Suprapubic skin (tissue), 4 donors: ENCODE data around the gene HSD11B1L. TPM values are rescaled to one million over a fixed set of nuclear protein-coding genes. Genes with fewer than 3 reads are reported as not detected.

Experiments used
- DNase-seq, 2 donors: peaks; one replicate each; pipeline ENCODE4 v3.0.0-alpha.2; 2019; ENCODE audit warnings: low spot score in 2 of 2
- H3K27ac ChIP-seq: fragments of 200-600 bp; sonication (generic); one replicate; pipeline ENCODE4 v1.5.1; 2019
- H3K27me3 ChIP-seq: fragments of 200-600 bp; sonication (generic); one replicate; pipeline ENCODE4 v1.5.1; 2019
- H3K36me3 ChIP-seq: fragments of 200-600 bp; sonication (generic); one replicate; pipeline ENCODE4 v1.5.1; 2019
- H3K4me1 ChIP-seq: fragments of 200-600 bp; sonication (generic); one replicate; pipeline ENCODE4 v1.5.1; 2019
- H3K4me3 ChIP-seq: fragments of 200-600 bp; sonication (generic); one replicate; pipeline ENCODE4 v1.5.1; 2019; ENCODE audit warnings: mild to moderate bottlenecking
- H3K9me3 ChIP-seq: fragments of 200-600 bp; sonication (generic); one replicate; pipeline ENCODE4 v1.5.1; 2019
- EP300 ChIP-seq: sonication (generic); formaldehyde crosslinking; IDR thresholded peaks from one replicate; pipeline ENCODE4 v1.6.1; 2017; ENCODE audit warnings: antibody characterized with exemption
- POLR2A ChIP-seq, 2 donors: fragments of 450-650 bp; IDR thresholded peaks; one replicate each; pipeline ENCODE4 v1.6.1; 2017; ENCODE audit warnings: antibody characterized with exemption in 2 of 2, mild to moderate bottlenecking in 2 of 2, moderate library complexity in 2 of 2
- POLR2AphosphoS5 ChIP-seq, 3 donors: sonication (generic); formaldehyde crosslinking; IDR thresholded peaks; one replicate each; pipeline ENCODE4 v1.6.1; 2017; ENCODE audit warnings: antibody characterized with exemption in 3 of 3
- WGBS: methylation state at CpG from one replicate; pipeline ENCODE4 v1.1.5; 2018; 5-methylcytosine and 5-hydroxymethylcytosine counted together
- total RNA-seq, 4 donors: library from RNA; depleted of rRNA; stranded (reverse); fragments of >200 nt; gene quantifications; one replicate each; pipeline ENCODE4 v1.1.0, GENCODE V29; 2016
- TF ChIP-seq, protein P1 (sequence below), 2 donors: fragments of 200-600 bp in 1 of 2; fragments of 450-650 bp in 1 of 2; sonication (generic) in 1 of 2; IDR thresholded peaks; one replicate each; pipeline ENCODE4 v1.5.1; 2016 to 2019; ENCODE audit warnings: antibody characterized with exemption in 2 of 2, mild to moderate bottlenecking in 1 of 2, moderate library complexity in 1 of 2

HSD11B1L gene
- total RNA-seq, 4 donors from 2014 or later: 11.6 to 19.0 (median 15.1) TPM

DNA sequence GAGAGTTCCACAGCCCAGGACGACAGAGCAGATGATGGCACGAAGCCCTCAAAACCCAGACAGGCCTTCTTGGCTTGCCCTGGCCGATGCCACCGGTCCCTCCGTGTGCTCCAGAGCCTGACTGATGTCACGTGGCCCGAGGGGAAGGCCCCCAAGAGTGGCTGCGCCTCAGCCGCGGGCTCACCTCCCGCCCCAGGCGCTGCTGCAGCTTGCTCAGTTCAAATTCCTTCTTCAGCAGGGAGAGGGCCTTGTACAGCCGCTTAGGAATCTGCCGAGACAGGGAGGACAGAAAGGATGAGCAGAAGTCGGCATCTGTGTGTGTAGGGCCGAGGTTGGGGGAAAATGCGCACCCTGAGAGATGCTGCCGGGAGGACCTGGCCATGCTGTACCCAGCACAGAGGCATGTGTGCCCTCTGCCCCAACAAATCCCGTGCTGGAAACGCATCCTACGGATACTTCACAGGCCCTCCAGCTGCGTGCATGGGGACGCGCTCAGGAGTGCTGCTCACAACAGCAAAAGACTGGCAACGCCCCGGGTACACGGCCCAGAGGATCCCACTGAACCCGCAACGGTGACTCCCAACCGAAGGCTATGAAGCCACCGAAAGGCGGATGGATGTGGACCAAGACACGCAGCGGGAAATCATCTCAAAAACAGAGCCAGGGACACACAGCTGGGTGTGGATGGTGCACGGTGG lies 26.2 kb downstream of the HSD11B1L start:
- no peak for DNase-seq
- Histone ChIP-seq H3K27ac (no peak overlapping the region), H3K9me3 (no peaks in the 10 kb centered on the region), H3K4me3 (no peak overlapping the region), H3K36me3 (peaks cover 86% of the 10 kb centered on the region), H3K4me1 (no peaks in the 10 kb centered on the region), H3K27me3 (no peaks in the 10 kb centered on the region)
- TF ChIP-seq, protein P1, sequence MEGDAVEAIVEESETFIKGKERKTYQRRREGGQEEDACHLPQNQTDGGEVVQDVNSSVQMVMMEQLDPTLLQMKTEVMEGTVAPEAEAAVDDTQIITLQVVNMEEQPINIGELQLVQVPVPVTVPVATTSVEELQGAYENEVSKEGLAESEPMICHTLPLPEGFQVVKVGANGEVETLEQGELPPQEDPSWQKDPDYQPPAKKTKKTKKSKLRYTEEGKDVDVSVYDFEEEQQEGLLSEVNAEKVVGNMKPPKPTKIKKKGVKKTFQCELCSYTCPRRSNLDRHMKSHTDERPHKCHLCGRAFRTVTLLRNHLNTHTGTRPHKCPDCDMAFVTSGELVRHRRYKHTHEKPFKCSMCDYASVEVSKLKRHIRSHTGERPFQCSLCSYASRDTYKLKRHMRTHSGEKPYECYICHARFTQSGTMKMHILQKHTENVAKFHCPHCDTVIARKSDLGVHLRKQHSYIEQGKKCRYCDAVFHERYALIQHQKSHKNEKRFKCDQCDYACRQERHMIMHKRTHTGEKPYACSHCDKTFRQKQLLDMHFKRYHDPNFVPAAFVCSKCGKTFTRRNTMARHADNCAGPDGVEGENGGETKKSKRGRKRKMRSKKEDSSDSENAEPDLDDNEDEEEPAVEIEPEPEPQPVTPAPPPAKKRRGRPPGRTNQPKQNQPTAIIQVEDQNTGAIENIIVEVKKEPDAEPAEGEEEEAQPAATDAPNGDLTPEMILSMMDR (IDR thresholded peaks at IDR 0.05): no peak
- TF ChIP-seq EP300 (no peak), POLR2A (IDR thresholded peaks at IDR 0.05) (no peak), POLR2AphosphoS5 (IDR thresholded peaks at IDR 0.05) (no peak)
- 96% methylated on average over 16 of the region's 35 CpGs for WGBS

DNA sequence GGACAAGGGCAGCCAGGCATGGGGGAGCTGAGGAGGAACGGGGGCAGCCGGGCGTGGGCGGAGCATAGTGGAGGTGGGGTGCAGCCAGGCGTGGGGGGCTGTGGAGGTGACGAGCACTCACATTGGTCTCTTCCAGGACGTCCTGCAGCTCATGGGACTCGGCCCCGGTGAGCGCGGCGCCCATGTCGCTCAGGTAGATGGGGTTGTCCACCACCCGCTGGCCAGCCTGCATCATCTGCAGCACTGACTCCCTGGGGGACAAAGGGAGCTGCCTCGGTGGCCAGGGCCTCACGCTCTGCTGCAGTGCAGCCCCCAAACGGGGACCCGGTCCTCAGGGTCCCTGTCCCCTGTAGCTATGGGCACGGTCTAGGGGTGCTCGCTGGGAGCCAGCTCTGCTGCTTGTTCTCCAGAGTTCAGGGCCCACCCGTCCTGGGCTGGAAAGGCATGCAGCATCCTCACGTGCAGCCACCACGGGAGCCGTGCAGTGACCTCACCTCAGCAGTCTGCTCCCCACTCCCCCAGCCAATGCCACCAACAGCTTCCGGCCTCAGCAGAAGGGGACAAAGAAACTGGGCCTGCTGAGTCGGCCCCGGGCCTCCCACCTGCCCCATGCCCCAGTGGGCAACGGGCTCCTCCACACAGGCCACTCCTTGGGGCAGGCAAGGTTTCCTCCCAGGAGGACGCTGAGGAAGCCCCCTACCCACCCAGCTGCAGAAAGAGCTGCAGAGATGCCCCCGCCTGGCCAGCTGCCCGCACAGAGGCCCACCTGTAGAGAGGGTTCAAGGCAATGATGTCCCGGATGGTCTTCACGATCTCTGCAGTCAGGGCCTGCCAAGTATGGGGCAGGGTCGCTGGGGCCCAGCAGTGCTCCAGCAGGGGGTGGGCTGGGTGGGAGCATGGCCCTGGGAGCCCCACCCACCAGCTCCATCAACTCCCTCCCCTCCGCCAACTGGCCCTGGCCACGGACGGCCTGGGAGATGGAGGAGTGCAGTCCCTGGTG lies 27.0 kb downstream of the HSD11B1L start:
- Histone ChIP-seq H3K36me3 (peaks cover 94% of the 10 kb centered on the region), H3K4me1 (no peaks in the 10 kb centered on the region), H3K9me3 (no peaks in the 10 kb centered on the region), H3K27me3 (no peaks in the 10 kb centered on the region), H3K27ac (no peak overlapping the region), H3K4me3 (no peak overlapping the region)
- no peak for TF ChIP-seq POLR2AphosphoS5 (IDR thresholded peaks at IDR 0.05)
- TF ChIP-seq, protein P1 (IDR thresholded peaks at IDR 0.05): no peak
- WGBS: 89% methylated on average over 14 of the region's 37 CpGs
- no peak for DNase-seq

DNA sequence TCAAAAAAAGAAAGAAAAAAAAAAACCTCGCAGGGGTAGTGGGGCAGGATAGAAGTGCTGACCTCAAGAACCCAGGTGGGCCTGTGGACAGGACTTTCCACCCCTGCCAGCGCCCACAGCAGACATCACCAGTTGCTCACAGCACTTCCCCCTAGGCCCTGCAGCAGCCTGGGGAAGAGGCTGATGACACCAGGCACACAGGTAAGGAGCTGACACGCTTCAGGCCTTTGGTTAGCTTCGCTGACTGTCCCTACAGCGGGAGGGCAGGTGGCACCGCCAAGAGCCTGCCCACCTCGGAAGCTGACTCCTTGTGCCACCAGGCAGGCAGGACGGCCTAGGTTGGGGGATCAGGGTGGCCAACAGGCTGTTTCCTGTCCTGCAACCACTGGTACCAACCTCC lies 30.2 kb downstream of the HSD11B1L start:
- Histone ChIP-seq H3K9me3 (no peaks in the 10 kb centered on the region), H3K27me3 (no peaks in the 10 kb centered on the region), H3K36me3 (peaks cover 75% of the 10 kb centered on the region), H3K4me3 (no peak overlapping the region), H3K4me1 (no peaks in the 10 kb centered on the region), H3K27ac (no peak overlapping the region)
- DNase-seq: no peak
- TF ChIP-seq POLR2A (IDR thresholded peaks at IDR 0.05): no peak
- no peak for TF ChIP-seq EP300
- no peak for TF ChIP-seq POLR2AphosphoS5 (IDR thresholded peaks at IDR 0.05)
- TF ChIP-seq, protein P1 (IDR thresholded peaks at IDR 0.05): no peak
- WGBS: 97% methylated on average over 2 of the region's 8 CpGs

DNA sequence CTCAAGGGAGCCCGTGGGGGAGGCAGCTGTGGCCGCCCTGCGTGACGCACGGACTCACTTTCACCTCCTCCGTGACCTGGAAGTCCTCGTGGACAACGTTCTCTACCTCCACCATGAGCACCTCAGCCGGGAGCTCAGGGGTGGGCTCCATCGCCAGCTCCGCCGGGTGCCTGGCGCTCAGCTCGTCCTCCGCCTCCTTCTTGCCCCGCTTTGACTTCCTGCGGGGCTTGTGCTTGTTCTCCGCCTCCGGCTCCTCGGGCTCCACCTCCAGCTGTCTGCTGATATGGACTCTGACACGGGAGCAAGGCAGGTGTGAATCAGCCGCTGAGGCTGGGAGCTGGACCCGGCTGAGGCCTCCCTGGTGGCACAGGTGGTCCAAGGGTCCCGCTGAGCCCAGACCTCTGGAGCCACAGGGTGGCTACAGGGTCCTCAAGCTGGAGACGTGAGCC lies 30.9 kb downstream of the HSD11B1L start:
- TF ChIP-seq POLR2AphosphoS5 (IDR thresholded peaks at IDR 0.05): no peak
- no peak for TF ChIP-seq EP300
- TF ChIP-seq, protein P1 (IDR thresholded peaks at IDR 0.05): no peak
- no peak for TF ChIP-seq POLR2A (IDR thresholded peaks at IDR 0.05)
- H3K36me3 ChIP-seq: peaks cover 68% of the 10 kb centered on the region
- WGBS: 90% methylated on average over 24 of the region's 25 CpGs

DNA sequence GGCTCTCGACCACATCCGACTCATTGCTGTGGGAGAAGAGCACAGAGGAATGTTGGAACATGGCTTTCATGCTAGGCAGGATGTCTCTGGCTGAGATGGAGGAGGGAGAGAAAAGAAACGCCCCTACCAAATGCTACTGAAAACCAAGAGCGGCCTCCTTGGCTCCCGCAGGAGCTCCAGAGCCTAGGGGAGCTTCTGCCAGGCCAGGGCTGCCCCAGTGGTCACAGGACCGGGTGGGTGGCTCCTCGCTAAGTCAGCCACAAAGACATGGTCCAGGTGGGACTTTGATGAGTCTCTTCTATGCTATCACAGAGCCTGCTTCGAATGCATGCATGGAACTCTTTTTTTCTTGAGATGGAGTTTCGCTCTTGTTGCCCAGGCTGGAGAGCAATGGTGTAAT lies 32.4 kb downstream of the HSD11B1L start:
- WGBS: 96% methylated on average over 9 of the region's 9 CpGs
- Histone ChIP-seq H3K9me3 (no peaks in the 10 kb centered on the region), H3K4me3 (no peak overlapping the region), H3K4me1 (peaks cover 10% of the 10 kb centered on the region), H3K36me3 (peaks cover 53% of the 10 kb centered on the region), H3K27ac (no peak overlapping the region), H3K27me3 (no peaks in the 10 kb centered on the region)
- DNase-seq: no peak
- TF ChIP-seq POLR2AphosphoS5 (IDR thresholded peaks at IDR 0.05) (no peak), POLR2A (IDR thresholded peaks at IDR 0.05) (no peak), EP300 (no peak)
- TF ChIP-seq, protein P1 (IDR thresholded peaks at IDR 0.05): no peak

More for the DNA sequence above, 30.9 kb downstream of the HSD11B1L start:
- no peak for DNase-seq
- Histone ChIP-seq H3K4me1 (no peaks in the 10 kb centered on the region), H3K9me3 (no peaks in the 10 kb centered on the region), H3K27ac (no peak overlapping the region), H3K4me3 (no peak overlapping the region), H3K27me3 (no peaks in the 10 kb centered on the region)
